ENCODE measurements around the gene MYMK. TPM values are rescaled to one million over a fixed set of nuclear protein-coding genes. Genes with fewer than 3 reads are reported as not detected.

MYMK gene
- total RNA-seq, 3 donors from 2014 or later (not counting 1 experiment from before 2014, with no cell fraction given): not detected

DNA sequence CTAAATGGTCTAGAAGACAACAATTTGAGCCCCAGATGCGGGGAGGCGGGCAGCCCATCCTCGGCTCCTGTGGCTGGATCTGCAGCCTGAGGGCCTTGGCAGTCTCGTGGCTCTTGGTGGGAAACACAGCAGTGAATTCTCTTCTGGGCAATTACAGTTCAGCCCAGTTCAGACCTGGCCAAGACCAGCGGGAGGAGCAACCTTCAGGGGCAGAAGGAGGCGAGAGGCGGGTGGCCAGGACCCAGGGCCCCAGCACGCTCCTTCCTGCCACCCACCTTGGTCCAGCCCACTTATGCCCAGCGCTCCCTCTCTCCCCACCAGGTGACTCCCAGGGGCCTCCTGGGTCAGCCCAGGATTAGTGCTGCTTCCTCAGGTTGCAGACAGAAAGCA, 7.8 kb downstream of the MYMK start:
- WGBS (ENCODE audit: insufficient coverage): 90% methylated on average over 9 of the region's 9 CpGs
- no peak for ATAC-seq
- no peak overlapping the region for H3K27ac ChIP-seq (ENCODE audit: low read length)
- H3K36me3 Mint-ChIP-seq: no peaks in the 10 kb centered on the region
- no peaks in the 10 kb centered on the region for H3K4me1 ChIP-seq (ENCODE audit: control insufficient read depth, insufficient read depth, low read length)
- TF ChIP-seq, protein P1, sequence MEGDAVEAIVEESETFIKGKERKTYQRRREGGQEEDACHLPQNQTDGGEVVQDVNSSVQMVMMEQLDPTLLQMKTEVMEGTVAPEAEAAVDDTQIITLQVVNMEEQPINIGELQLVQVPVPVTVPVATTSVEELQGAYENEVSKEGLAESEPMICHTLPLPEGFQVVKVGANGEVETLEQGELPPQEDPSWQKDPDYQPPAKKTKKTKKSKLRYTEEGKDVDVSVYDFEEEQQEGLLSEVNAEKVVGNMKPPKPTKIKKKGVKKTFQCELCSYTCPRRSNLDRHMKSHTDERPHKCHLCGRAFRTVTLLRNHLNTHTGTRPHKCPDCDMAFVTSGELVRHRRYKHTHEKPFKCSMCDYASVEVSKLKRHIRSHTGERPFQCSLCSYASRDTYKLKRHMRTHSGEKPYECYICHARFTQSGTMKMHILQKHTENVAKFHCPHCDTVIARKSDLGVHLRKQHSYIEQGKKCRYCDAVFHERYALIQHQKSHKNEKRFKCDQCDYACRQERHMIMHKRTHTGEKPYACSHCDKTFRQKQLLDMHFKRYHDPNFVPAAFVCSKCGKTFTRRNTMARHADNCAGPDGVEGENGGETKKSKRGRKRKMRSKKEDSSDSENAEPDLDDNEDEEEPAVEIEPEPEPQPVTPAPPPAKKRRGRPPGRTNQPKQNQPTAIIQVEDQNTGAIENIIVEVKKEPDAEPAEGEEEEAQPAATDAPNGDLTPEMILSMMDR (IDR thresholded peaks at IDR 0.05): no peak
- no peaks in the 10 kb centered on the region for H3K36me3 ChIP-seq (ENCODE audit: control insufficient read depth, insufficient read depth, low read length)
- H3K9me3 Mint-ChIP-seq: no peaks in the 10 kb centered on the region
- H3K27me3 ChIP-seq (ENCODE audit: control insufficient read depth, insufficient read depth, low read length): no peaks in the 10 kb centered on the region
- H3K4me1 Mint-ChIP-seq: no peaks in the 10 kb centered on the region
- H3K27me3 Mint-ChIP-seq (ENCODE audit: low read depth in 2 of 2): no peaks in the 10 kb centered on the region
- no peaks in the 10 kb centered on the region for H3K9me3 ChIP-seq (ENCODE audit: control insufficient read depth, insufficient read depth, low read length)
- intact Hi-C loops (cut with micrococcal nuclease): no loop called here
- H3K27ac Mint-ChIP-seq: no peak overlapping the region
- H3K4me3 ChIP-seq (ENCODE audit: low read length): no peak overlapping the region
- DNase-seq: no peak
- no peak overlapping the region for H3K4me3 Mint-ChIP-seq

DNA sequence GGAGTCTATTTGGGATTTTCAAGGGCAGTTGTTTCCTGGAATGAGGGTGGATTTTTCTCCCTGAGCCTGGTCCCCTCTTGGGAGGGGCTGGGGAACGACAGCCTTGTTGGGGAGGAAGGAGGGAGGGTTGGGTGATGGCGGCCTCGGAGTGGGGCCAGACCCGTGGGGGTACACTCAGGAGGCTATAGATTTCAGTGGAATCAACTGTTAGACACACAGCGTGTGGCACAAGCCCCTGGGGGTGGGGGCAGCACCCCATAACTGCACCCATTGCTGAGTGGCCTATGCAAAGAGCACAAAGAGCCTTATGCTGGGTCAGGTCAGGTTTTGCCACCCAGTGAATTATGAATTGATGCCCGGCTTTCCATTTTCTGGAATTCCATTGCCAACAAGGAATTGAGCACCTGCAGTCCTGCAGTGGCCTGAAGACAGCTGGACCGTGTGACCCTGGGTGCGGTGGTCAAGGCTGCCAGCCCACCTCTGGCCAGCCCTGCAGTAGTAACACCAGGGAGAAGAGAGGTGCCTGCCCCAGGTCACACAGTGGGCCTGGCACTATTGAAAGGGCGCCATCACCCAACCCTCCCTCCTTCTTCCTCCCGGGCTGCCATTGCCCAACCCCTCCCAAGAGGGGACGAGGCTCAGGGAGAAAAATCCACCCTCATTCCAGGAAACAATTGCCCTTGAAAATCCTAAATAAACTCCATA, 8.4 kb downstream of the MYMK start:
- TF ChIP-seq, protein P1 (IDR thresholded peaks at IDR 0.05): no peak
- H3K4me1 ChIP-seq (ENCODE audit: control insufficient read depth, insufficient read depth, low read length): no peaks in the 10 kb centered on the region
- intact Hi-C loops (cut with micrococcal nuclease): no loop called here
- DNase-seq (no peak), ATAC-seq (no peak)
- no peak overlapping the region for H3K4me3 ChIP-seq (ENCODE audit: low read length)
- H3K36me3 Mint-ChIP-seq: no peaks in the 10 kb centered on the region
- no peaks in the 10 kb centered on the region for H3K27me3 ChIP-seq (ENCODE audit: control insufficient read depth, insufficient read depth, low read length)
- no peak overlapping the region for H3K27ac Mint-ChIP-seq
- no peaks in the 10 kb centered on the region for H3K4me1 Mint-ChIP-seq
- H3K36me3 ChIP-seq (ENCODE audit: control insufficient read depth, insufficient read depth, low read length): no peaks in the 10 kb centered on the region
- no peaks in the 10 kb centered on the region for H3K9me3 ChIP-seq (ENCODE audit: control insufficient read depth, insufficient read depth, low read length)
- 80% methylated on average over 11 of the region's 11 CpGs for WGBS (ENCODE audit: insufficient coverage)
- no peaks in the 10 kb centered on the region for H3K9me3 Mint-ChIP-seq
- H3K4me3 Mint-ChIP-seq: no peak overlapping the region
- no peak overlapping the region for H3K27ac ChIP-seq (ENCODE audit: low read length)
- H3K27me3 Mint-ChIP-seq (ENCODE audit: low read depth in 2 of 2): no peaks in the 10 kb centered on the region

DNA sequence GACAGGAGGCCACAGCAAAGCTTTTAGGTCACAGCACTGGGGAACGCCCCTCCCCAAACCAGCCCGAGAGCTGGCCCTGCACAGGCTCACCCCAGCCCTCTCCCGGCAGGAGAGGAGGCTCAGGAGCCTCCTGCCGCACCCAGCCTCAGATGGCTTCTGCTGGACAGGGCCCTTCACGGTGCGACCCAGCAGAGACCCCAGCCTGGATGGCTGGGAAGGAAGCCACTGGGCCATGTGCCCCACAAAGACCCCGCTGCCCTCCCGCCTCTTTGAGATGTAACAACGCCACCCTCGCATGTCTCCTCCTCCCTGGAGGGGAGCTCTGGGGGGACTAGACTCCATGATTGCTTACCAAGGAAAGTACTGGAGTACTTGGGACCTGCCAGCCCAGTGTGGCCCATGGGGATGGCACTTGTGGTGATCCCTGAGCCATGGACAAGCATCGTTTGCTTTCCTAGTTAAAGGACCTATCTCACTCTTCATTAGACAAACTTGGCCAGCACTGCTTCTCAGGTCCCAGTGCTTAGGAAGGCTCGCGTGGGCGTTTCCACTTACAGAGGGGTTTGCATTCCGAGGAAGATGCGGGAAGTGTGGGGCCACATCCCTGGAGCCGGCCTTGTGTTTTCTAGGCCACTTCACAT, 9.0 kb downstream of the MYMK start:
- intact Hi-C loops (cut with micrococcal nuclease): no loop called here

More for the DNA sequence above, 9.0 kb downstream of the MYMK start:
- TF ChIP-seq, protein P1 (IDR thresholded peaks at IDR 0.05): no peak
- Mint-ChIP-seq H3K4me1 (no peaks in the 10 kb centered on the region), H3K27me3 (ENCODE audit: low read depth in 2 of 2) (no peaks in the 10 kb centered on the region), H3K4me3 (no peak overlapping the region), H3K27ac (no peak overlapping the region), H3K9me3 (no peaks in the 10 kb centered on the region), H3K36me3 (no peaks in the 10 kb centered on the region)
- Histone ChIP-seq H3K36me3 (ENCODE audit: control insufficient read depth, insufficient read depth, low read length) (no peaks in the 10 kb centered on the region), H3K27ac (ENCODE audit: low read length) (no peak overlapping the region), H3K27me3 (ENCODE audit: control insufficient read depth, insufficient read depth, low read length) (no peaks in the 10 kb centered on the region), H3K9me3 (ENCODE audit: control insufficient read depth, insufficient read depth, low read length) (no peaks in the 10 kb centered on the region), H3K4me1 (ENCODE audit: control insufficient read depth, insufficient read depth, low read length) (no peaks in the 10 kb centered on the region), H3K4me3 (ENCODE audit: low read length) (no peak overlapping the region)
- DNase-seq (no peak), ATAC-seq (no peak)
- WGBS (ENCODE audit: insufficient coverage): 92% methylated on average over 17 of the region's 17 CpGs
